Lung (tissue), 5 donors: Measurements from ENCODE around the gene UCHL5. TPM values are rescaled to one million over a fixed set of nuclear protein-coding genes. Genes with fewer than 3 reads are reported as not detected.

Experiments used
- polyA plus RNA-seq, 2 donors: library from polyadenylated mRNA; stranded (reverse); fragments of 200-250 nt; gene quantifications; one replicate each; pipeline ENCODE4 v1.2.1, GENCODE V29; 2013
- small RNA-seq: library from RNA; depleted of rRNA; stranded (forward); fragments of <200 nt; gene quantifications from one replicate; pipeline ENCODE3, GENCODE V24; 2014; ENCODE audit warnings: low replicate concordance
- total RNA-seq, 2 donors: library from RNA; depleted of rRNA in 1 of 2; stranded (reverse); fragments of >200 nt in 1 of 2; gene quantifications; one replicate each; pipeline ENCODE4 v1.2.1, GENCODE V29; 2014 to 2021
- donor health status: Bipolar disorder and iron deficiency.
- donor health status: healthy.
- donor health status: DM: yes; HTN: yes; CAD: no.

The UCHL5 gene
- total and polyA plus RNA-seq, 4 donors = 13.7 to 48.9 (median 22.9) TPM

Small RNA genes lying within 50 kb of the gene (small RNA-seq; reads per million reads assigned to genes)
- not detected for gene SCARNA18B

Other genes starting within 250 kb of the UCHL5 start
- gene RO60, start 252 bp upstream of the UCHL5 start, total RNA-seq = 100 to 1,000 TPM in 1 of 2 donors, 10 to 100 TPM in 1; 50.5 to 147 TPM
- 10 to 100 TPM in 1 of 2 donors, 1 to 10 TPM in 1; 6.3 to 10.5 TPM for gene RO60, start 252 bp upstream of the UCHL5 start, polyA plus RNA-seq
- gene GLRX2, start 46.1 kb upstream of the UCHL5 start, total RNA-seq = 10 to 100 TPM in 1 of 2 donors, 1 to 10 TPM in 1; 6.3 to 18.7 TPM
- gene GLRX2, start 46.1 kb upstream of the UCHL5 start, polyA plus RNA-seq = 10 to 100 TPM; 11.4 to 19.6 TPM
- 10 to 100 TPM; 49.4 to 64.2 TPM for gene CDC73, start 62.7 kb upstream of the UCHL5 start, total RNA-seq
- gene CDC73, start 62.7 kb upstream of the UCHL5 start, polyA plus RNA-seq = 10 to 100 TPM in 1 of 2 donors, 1 to 10 TPM in 1; 7.8 to 19.6 TPM
- gene B3GALT2, start 127.3 kb upstream of the UCHL5 start, total RNA-seq = 1 to 10 TPM in 1 of 2 donors, under 1 TPM in 1; 0.61 to 8.8 TPM
- gene B3GALT2, start 127.3 kb upstream of the UCHL5 start, polyA plus RNA-seq = under 1 TPM; 0.24 to 0.81 TPM